Measurements from ENCODE around the gene LRRC41.

The LRRC41 gene

DNA sequence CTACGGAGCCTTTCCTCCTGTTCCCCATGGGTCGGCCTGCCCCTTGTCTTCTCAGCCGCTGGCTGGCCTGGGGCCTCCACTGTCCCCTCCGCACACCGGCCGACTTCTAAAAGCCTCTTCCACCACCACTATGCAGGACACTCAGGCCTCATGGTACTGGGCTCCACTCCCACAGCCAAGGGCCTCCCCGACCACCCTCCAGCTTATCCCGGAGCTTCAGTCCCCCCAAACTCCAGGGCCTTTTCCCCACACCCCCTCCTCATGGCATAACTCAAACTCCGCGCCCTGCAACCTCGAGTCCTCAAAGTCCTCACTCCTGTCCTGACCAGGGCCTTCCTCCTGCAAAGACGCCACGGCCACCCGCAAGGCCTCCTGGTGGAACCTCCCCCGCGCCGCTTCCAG lies 2.0 kb downstream of the LRRC41 start:
- no peaks in the 10 kb centered on the region for H3K9me3 ChIP-seq (ENCODE audit: control extremely low read depth in 1 of 5, control insufficient read depth in 4 of 5, insufficient read depth in 2 of 5, low read depth in 1 of 5, low read length in 4 of 5)
- H3K4me1 ChIP-seq (ENCODE audit: control extremely low read depth in 1 of 4, control insufficient read depth in 4 of 4, insufficient read depth in 4 of 4, low read length in 3 of 4): peaks cover 5 to 34% (median 25%) of the 10 kb centered on the region in 4 experiments
- ChIA-PET CTCF (interaction anchor here (0.7 to 2.0 kb wide), 4 partner anchors 8 to 42 kb away, joined by 3 to 6 read pairs (median 3); no protein-coding TSS in a partner anchor), POLR2A (interaction anchor here (0.6 to 0.9 kb wide), 2 partner anchors 47 to 1350 kb away, joined by 3 read pairs; no protein-coding TSS in a partner anchor)
- H3K4me3 ChIP-seq (ENCODE audit: control insufficient read depth in 1 of 7, extremely low read depth in 1 of 7, insufficient read depth in 4 of 7, low read depth in 2 of 7, low read length in 6 of 7): peak overlapping the region; percentile 81 to 98 (median 94)
- 17% methylated on average over 17 of the region's 17 CpGs for WGBS (ENCODE audit: insufficient coverage)
- H3K27ac ChIP-seq (ENCODE audit: insufficient read depth in 1 of 2, low read depth in 1 of 2, low read length in 2 of 2, poor library complexity in 1 of 2, severe bottlenecking in 2 of 2): peak overlapping the region; percentile 98 to 99
- DNase-seq: no peak
- peaks cover 4 to 22% (median 13%) of the 10 kb centered on the region in 4 experiments for H3K36me3 ChIP-seq (ENCODE audit: control insufficient read depth in 4 of 4, insufficient read depth in 4 of 4, low read length in 3 of 4)
- H3K27me3 ChIP-seq (replicated peaks in 2 of 5; ENCODE audit: control insufficient read depth in 4 of 5, insufficient read depth in 5 of 5, low read length in 4 of 5): no peaks in the 10 kb centered on the region

DNA sequence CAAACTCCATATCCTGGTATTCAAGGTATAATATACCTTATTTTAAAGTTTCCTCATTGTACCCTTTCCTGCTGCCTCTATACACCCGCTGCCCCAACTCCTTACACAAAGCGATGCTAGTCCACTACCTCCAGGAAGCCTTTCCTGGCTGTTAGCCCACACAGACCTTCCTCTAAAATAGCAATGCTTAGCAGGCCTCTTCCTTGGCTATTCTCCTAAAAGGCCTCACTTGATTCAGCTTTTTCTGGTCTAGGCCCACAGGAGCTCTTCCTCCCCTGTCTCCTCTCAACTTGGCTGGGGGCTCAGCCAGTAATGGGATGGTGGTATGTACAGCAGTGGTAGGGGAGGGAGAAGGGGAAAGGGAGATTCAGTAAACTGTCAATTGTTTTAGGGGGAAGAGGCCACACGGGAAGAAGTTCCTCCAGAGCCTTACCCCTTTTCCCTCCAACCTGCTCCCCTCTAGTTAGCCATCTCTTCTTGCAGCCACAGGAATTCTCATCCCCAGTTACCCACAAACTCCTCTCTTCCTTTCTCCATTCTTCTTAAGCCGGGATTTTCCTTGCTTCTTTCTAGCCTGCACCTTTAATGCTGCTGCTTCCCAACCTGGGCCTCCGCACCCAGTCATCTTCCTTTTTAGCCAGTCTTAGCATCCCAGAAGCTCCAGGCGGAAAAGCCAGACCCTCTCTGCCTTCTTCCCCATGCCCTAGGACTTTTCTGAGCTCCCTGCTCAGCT lies 2.6 kb downstream of the LRRC41 start:
- 49% methylated on average over 6 of the region's 6 CpGs for WGBS (ENCODE audit: insufficient coverage)
- Histone ChIP-seq H3K27me3 (replicated peaks in 2 of 5; ENCODE audit: control insufficient read depth in 4 of 5, insufficient read depth in 5 of 5, low read length in 4 of 5) (no peaks in the 10 kb centered on the region), H3K27ac (ENCODE audit: insufficient read depth in 1 of 2, low read depth in 1 of 2, low read length in 2 of 2, poor library complexity in 1 of 2, severe bottlenecking in 2 of 2) (peak overlapping the region; percentile 98 to 99), H3K9me3 (ENCODE audit: control extremely low read depth in 1 of 5, control insufficient read depth in 4 of 5, insufficient read depth in 2 of 5, low read depth in 1 of 5, low read length in 4 of 5) (no peaks in the 10 kb centered on the region), H3K36me3 (ENCODE audit: control insufficient read depth in 4 of 4, insufficient read depth in 4 of 4, low read length in 3 of 4) (peaks cover 6 to 24% (median 15%) of the 10 kb centered on the region in 4 experiments), H3K4me1 (ENCODE audit: control extremely low read depth in 1 of 4, control insufficient read depth in 4 of 4, insufficient read depth in 4 of 4, low read length in 3 of 4) (peaks cover 5 to 31% (median 24%) of the 10 kb centered on the region in 4 experiments), H3K4me3 (ENCODE audit: control insufficient read depth in 1 of 7, extremely low read depth in 1 of 7, insufficient read depth in 4 of 7, low read depth in 2 of 7, low read length in 6 of 7) (peak overlapping the region; percentile 81 to 98 (median 94))
- DNase-seq: peak in 2 of 3 donors; percentile 9 to 31
- ChIA-PET CTCF (interaction anchor here (0.7 to 2.0 kb wide), 4 partner anchors 9 to 42 kb away, joined by 3 to 6 read pairs (median 3); no protein-coding TSS in a partner anchor), POLR2A (interaction anchor here (0.6 to 0.9 kb wide), 2 partner anchors 47 to 1349 kb away, joined by 3 read pairs; no protein-coding TSS in a partner anchor)

DNA sequence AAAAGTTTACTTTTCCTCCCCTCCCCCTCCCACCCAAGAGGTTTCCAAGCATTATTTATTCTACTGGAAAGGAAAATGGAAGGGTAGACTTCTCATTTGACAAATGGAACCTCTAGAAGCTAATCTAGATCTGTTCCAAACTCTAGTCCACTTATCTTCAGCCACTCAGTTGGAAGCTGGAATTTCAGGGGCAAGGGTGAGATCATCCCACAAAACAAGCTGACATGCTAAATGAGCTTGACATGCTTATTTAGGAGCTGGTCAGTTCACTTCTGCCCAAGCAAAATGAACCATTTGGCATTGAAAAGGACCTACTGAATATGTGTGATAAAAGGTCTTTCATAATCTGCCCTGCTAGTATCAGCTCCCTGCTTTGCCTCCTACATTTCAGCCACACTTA lies 5.0 kb downstream of the LRRC41 start:
- no peak for DNase-seq
- ChIA-PET CTCF (interaction anchor here (0.8 to 1.2 kb wide), 4 partner anchors 15 to 49 kb away, joined by 3 read pairs; no protein-coding TSS in a partner anchor), POLR2A (no interaction called here)
- Histone ChIP-seq H3K9me3 (ENCODE audit: control extremely low read depth in 1 of 5, control insufficient read depth in 4 of 5, insufficient read depth in 2 of 5, low read depth in 1 of 5, low read length in 4 of 5) (no peaks in the 10 kb centered on the region), H3K27me3 (replicated peaks in 2 of 5; ENCODE audit: control insufficient read depth in 4 of 5, insufficient read depth in 5 of 5, low read length in 4 of 5) (no peaks in the 10 kb centered on the region), H3K27ac (ENCODE audit: insufficient read depth in 1 of 2, low read depth in 1 of 2, low read length in 2 of 2, poor library complexity in 1 of 2, severe bottlenecking in 2 of 2) (no peak overlapping the region), H3K36me3 (ENCODE audit: control insufficient read depth in 4 of 4, insufficient read depth in 4 of 4, low read length in 3 of 4) (peaks cover 9 to 39% (median 26%) of the 10 kb centered on the region in 4 experiments), H3K4me1 (ENCODE audit: control extremely low read depth in 1 of 4, control insufficient read depth in 4 of 4, insufficient read depth in 4 of 4, low read length in 3 of 4) (peaks cover 5 to 17% (median 14%) of the 10 kb centered on the region in 4 experiments), H3K4me3 (ENCODE audit: control insufficient read depth in 1 of 7, extremely low read depth in 1 of 7, insufficient read depth in 4 of 7, low read depth in 2 of 7, low read length in 6 of 7) (no peak overlapping the region)

DNA sequence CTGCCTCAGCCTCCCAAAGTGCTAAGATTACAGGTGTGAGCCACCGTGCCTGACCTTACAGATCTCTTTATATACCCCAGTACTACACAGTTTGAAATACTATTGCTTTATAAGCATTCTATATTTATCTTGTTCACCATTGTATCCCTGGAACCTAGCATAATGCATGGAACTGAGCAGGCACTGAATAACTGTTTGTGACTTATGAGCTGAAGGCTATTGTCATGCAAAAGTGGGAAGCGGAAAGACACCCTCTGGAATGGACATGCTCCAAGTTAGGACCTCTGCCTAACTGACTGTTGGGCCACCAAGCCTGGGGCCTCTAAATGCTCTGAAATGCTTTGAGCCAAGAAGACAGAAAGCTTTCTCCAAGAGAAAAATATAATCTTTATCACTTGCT lies 8.1 kb downstream of the LRRC41 start:
- Histone ChIP-seq H3K27me3 (replicated peaks in 2 of 5; ENCODE audit: control insufficient read depth in 4 of 5, insufficient read depth in 5 of 5, low read length in 4 of 5) (no peaks in the 10 kb centered on the region), H3K27ac (ENCODE audit: insufficient read depth in 1 of 2, low read depth in 1 of 2, low read length in 2 of 2, poor library complexity in 1 of 2, severe bottlenecking in 2 of 2) (no peak overlapping the region), H3K4me3 (ENCODE audit: control insufficient read depth in 1 of 7, extremely low read depth in 1 of 7, insufficient read depth in 4 of 7, low read depth in 2 of 7, low read length in 6 of 7) (no peak overlapping the region), H3K36me3 (ENCODE audit: control insufficient read depth in 4 of 4, insufficient read depth in 4 of 4, low read length in 3 of 4) (peaks cover 11 to 51% (median 26%) of the 10 kb centered on the region in 4 experiments), H3K9me3 (ENCODE audit: control extremely low read depth in 1 of 5, control insufficient read depth in 4 of 5, insufficient read depth in 2 of 5, low read depth in 1 of 5, low read length in 4 of 5) (no peaks in the 10 kb centered on the region), H3K4me1 (ENCODE audit: control extremely low read depth in 1 of 4, control insufficient read depth in 4 of 4, insufficient read depth in 4 of 4, low read length in 3 of 4) (peaks cover 0 to 2% (median under 1%) of the 10 kb centered on the region in 4 experiments)
- ChIA-PET CTCF (interaction anchor here (1.5 to 2.4 kb wide), 2 partner anchors 10 to 21 kb away, joined by 5 to 12 read pairs; no protein-coding TSS in a partner anchor), POLR2A (interaction anchor here (0.6 kb wide), 1 partner anchor 33 kb away, joined by 6 read pairs; no protein-coding TSS in a partner anchor)
- no peak for DNase-seq
- WGBS (ENCODE audit: insufficient coverage): 100% methylated on average over 1 of the region's 2 CpGs

DNA sequence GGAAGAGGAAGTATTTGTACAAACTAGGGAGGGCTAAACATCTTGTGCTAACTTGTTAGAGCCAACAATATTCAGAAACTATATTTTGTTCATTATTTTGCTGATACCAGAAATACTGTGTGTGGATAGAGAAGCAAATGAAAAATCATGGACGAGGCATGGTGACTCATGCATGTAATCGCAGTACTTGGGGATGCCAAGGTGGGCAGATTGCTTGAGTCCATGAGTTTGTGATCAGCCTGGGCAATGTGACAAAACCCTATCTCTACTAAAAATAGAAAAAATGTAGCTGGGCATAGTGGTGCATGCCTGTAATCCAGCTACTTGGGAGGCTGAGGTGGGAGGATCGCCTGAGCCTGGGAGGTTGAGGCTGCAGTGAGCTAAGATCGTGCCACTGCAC lies 13.4 kb downstream of the LRRC41 start:
- WGBS (ENCODE audit: insufficient coverage): 100% methylated on average over 1 of the region's 4 CpGs
- Histone ChIP-seq H3K27me3 (replicated peaks in 2 of 5; ENCODE audit: control insufficient read depth in 4 of 5, insufficient read depth in 5 of 5, low read length in 4 of 5) (no peaks in the 10 kb centered on the region), H3K36me3 (ENCODE audit: control insufficient read depth in 4 of 4, insufficient read depth in 4 of 4, low read length in 3 of 4) (peaks cover 5 to 56% (median 29%) of the 10 kb centered on the region in 4 experiments), H3K4me3 (ENCODE audit: control insufficient read depth in 1 of 7, extremely low read depth in 1 of 7, insufficient read depth in 4 of 7, low read depth in 2 of 7, low read length in 6 of 7) (no peak overlapping the region), H3K4me1 (ENCODE audit: control extremely low read depth in 1 of 4, control insufficient read depth in 4 of 4, insufficient read depth in 4 of 4, low read length in 3 of 4) (no peaks in the 10 kb centered on the region), H3K9me3 (ENCODE audit: control extremely low read depth in 1 of 5, control insufficient read depth in 4 of 5, insufficient read depth in 2 of 5, low read depth in 1 of 5, low read length in 4 of 5) (no peaks in the 10 kb centered on the region), H3K27ac (ENCODE audit: insufficient read depth in 1 of 2, low read depth in 1 of 2, low read length in 2 of 2, poor library complexity in 1 of 2, severe bottlenecking in 2 of 2) (no peak overlapping the region)
- ChIA-PET POLR2A (interaction anchor here (1.4 kb wide), 1 partner anchor 13 kb away, joined by 5 read pairs; the partner anchor contains the start of genes LRRC41 and UQCRH), CTCF (interaction anchor here (1.6 kb wide), 1 partner anchor 10 kb away, joined by 7 read pairs; no protein-coding TSS in a partner anchor)
- no peak for DNase-seq

DNA sequence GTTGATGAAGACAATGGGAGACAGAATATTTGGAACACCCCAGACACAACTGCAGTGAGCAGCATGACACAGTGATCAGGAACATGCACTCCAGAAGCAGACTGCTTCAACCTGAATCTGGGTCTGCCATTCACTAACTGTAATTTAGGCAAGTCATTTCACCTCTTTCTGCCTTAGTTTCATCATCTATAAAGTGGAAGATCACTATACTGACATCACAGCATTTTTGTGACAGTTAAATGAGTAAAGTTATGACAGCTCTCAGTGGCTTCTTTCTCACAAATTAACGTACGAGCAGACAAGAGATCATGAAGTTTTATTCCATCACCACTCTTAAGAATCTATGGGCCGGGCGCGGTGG lies 14.3 kb downstream of the LRRC41 start:
- Histone ChIP-seq H3K36me3 (ENCODE audit: control insufficient read depth in 4 of 4, insufficient read depth in 4 of 4, low read length in 3 of 4) (peaks cover 7 to 57% (median 31%) of the 10 kb centered on the region in 4 experiments), H3K27ac (ENCODE audit: insufficient read depth in 1 of 2, low read depth in 1 of 2, low read length in 2 of 2, poor library complexity in 1 of 2, severe bottlenecking in 2 of 2) (no peak overlapping the region)
- POLR2A ChIA-PET: no interaction called here

More for the DNA sequence above, 14.3 kb downstream of the LRRC41 start:
- no peaks in the 10 kb centered on the region for H3K4me1 ChIP-seq (ENCODE audit: control extremely low read depth in 1 of 4, control insufficient read depth in 4 of 4, insufficient read depth in 4 of 4, low read length in 3 of 4)
- H3K27me3 ChIP-seq (replicated peaks in 2 of 5; ENCODE audit: control insufficient read depth in 4 of 5, insufficient read depth in 5 of 5, low read length in 4 of 5): no peaks in the 10 kb centered on the region
- WGBS (ENCODE audit: insufficient coverage): 100% methylated on average over 3 of the region's 5 CpGs
- H3K9me3 ChIP-seq (ENCODE audit: control extremely low read depth in 1 of 5, control insufficient read depth in 4 of 5, insufficient read depth in 2 of 5, low read depth in 1 of 5, low read length in 4 of 5): no peaks in the 10 kb centered on the region
- CTCF ChIA-PET: no interaction called here
- no peak for DNase-seq
- H3K4me3 ChIP-seq (ENCODE audit: control insufficient read depth in 1 of 7, extremely low read depth in 1 of 7, insufficient read depth in 4 of 7, low read depth in 2 of 7, low read length in 6 of 7): no peak overlapping the region

Measured in common myeloid progenitor, CD34-positive (primary cell).